Measurements from ENCODE around the gene FCHSD2.
"Not testable (repeated sequence)": the region's sequence is repeated elsewhere in the genome, so short reads cannot be mapped to it uniquely, and the experiment has no call there.

FCHSD2 gene

DNA sequence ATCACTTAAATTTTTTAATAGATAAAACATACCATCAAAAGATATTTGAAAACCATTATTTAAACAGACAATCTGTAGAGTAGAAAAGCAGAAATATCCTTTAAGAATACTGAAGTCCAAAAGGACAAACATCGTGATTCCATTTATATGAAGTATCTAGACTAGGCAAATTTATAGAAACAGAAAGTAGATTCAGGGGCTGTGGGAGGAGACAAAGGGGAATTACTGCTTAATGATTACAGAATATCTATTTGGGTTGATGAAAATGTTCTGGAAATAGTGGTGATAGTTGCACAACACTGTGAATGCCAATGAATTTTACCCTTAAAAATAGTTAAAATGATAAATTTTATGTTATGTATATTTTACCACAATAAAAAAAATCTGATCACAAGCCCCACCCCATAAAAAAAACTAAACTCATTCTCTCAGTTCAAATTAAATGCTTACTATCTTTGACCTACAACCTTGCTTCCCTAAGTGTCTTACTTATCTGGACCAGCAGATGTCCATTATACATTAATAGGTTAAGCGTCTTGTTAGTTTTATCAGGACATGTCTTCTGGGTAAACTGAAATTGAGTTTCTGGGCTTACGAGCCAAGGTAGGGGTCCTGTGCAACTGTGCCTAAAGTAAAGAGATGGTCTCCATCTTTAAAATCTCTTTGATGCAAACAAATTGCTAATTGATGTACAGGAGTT lies 86.3 kb downstream of the FCHSD2 start:
- no peak for DNase-seq

DNA sequence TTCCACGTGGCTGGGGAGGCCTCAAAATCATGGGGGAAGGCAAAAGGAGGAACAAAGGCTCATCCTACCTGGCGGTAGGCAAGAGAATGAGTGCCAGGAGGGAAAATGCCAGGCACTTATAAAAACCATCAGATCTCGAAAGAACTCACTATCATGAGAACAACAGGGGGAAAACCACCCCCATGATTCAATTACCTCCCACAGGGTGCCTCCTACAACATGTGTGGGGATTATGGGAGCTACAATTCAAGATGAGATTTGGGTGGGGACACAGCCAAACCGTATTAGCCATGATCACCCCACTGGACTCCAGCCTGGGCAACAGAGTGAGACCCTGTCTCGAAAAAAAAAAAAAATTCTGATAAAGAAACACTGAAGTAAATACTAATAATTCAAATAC lies 87.1 kb downstream of the FCHSD2 start:
- DNase-seq, result no peak

DNA sequence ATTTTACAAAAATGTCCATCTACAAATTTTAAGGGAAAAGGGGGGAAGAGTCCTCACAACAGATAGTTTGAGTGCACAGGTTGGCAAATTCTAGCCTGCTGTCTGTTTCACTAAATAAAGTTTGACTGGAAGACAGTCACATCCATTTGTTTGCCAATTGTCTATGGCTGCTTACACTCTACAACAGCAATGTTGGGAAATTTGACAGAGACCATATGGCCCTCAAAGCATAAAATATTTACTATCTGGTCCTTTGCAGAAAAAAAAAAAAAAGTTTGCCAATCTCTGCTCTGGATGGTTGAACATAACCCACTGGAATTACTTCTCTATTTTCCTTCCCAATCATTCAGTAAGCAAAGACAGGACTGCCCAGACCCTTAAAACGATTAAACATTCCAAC lies 88.2 kb downstream of the FCHSD2 start:
- DNase-seq, result no peak

DNA sequence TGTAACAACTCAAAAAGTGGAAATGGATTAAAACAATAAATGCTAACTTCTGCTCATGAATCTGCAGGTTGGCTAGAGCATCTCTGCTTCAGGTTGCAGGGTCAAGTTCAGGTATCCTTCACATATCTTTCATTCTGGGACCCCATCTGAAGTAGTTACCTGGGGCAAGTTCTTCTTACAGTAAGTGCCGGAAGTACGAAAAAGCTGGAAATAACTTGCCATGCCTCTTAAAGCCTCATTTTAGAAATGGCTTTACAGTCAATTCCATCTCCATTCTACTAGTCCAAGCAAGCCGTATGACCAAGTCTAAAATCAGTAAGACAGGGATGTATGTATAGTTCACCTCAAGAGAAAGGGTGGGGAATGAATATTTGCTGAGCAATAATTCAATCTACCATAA lies 93.7 kb downstream of the FCHSD2 start:
- no peak for DNase-seq

DNA sequence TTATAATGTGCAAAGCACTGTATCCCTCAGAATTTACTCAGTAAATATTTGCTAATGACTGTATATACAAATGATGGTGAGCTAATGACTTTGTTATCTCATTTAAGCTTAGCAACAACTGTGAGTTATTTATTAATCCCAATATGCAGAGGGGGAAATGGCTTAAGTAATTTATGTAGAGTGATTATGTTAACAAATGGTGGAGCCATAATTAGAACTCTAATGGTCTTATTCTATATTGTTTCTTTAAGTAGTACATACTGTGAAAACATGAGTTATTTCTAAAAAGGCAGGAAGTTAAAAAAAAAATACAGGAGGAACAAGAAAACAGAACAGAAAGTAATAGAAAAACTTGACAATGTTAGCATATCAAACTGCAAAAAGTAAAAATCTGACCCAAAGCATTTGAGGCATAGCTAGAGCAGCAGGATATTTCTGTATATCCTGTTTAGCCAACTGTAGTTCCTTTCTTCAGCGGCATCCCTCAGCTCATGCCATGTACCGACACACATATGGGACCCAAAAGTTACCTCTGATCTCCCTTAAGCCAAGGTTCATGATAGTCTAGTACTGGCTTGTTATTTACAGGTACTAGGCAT lies 94.2 kb downstream of the FCHSD2 start:
- DNase-seq, result peak in 1 of 2 donors; percentile 3

DNA sequence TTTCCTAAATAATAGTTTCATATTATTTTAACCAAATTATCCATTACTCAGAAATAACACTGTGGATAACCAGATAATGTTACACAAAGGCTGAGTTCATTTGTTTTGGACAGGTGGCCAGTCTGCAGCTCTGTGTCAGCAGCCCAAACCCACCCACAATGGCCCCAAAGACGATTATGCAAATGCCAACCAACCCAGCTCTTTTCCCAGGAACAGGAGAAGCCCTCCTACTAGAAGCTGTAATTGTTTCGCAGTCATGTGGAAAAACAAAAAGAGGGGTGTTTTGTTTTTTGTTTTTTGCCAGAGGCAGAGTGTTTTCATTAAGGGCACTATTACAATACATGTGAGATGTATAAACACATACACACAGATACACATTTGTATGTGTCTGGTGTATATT lies 102.1 kb downstream of the FCHSD2 start:
- no peak for DNase-seq

DNA sequence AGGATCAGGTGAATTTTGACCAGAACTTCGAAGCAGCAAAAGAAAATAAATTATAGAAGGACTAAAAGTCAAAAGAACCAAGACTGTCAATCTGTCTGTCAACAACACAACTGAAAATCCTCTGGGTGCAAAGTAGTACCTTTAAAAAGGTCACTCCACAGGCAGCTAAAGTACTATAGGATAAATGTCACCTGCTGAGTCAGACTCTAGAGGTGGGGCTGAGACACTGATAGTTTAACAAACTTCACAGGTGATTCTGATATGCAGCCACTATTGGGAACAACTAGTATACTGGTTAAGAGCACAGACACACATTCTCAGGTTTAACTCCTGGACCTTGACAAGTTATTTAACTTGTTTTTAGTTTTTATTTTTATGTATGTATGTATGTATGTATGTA lies 107.3 kb downstream of the FCHSD2 start:
- no peak for DNase-seq

DNA sequence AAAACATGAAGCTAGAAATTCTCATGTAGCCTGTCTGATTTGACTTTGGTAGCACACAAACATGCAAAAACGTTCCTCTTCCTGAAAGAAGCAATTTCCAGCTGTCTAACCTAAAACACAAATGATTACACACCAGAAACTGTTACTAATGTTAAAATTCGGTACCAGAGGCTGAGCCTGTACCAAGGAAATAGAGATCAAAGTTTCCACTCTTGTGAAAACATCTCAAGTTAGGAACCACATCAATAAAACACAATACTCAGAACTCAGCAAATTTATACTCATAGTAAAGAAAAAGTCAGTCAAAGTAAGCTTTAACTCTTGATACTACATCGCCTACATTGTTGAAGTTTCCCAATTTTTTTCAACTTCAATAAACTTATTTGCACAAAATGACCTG lies 107.8 kb downstream of the FCHSD2 start:
- DNase-seq, result peak in 1 of 2 donors; percentile 22

DNA sequence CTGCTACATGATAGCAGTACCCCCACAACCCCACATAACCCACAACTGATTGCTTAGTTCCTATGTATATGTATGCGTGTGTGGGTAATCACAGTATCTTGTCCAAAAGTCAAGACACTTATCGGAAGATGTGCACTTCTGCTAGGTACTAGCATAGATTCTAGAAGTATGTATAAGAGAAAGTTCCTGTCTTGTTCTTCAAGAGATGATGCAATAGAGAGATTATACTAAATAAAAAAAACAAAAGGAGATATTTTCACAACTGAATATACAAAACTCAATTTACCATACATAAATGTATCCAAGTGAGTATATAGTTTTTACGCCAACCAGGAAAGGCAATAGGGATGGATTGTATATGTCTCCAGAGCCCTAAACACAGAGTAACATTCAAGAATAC lies 112.0 kb downstream of the FCHSD2 start:
- no peak for DNase-seq

DNA sequence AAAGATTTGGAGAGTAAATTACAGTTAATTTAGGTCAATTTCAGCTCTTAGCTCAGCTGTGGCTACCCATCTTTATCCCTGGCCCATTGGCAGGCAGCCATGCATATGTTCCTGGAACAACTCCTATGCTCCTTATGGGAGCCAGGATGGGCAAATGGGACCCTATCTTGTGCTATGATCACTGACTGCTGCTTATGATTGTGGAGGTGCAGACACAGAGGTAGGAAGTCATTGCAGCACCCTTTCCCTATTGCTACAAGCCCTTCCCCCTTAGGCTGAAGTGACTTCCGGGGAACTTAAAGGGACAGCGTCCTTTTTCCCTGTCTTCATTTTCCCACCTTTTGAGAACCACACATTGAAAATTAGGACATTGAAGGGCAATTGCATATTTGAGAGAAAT lies 112.7 kb downstream of the FCHSD2 start:
- DNase-seq, result no peak

DNA sequence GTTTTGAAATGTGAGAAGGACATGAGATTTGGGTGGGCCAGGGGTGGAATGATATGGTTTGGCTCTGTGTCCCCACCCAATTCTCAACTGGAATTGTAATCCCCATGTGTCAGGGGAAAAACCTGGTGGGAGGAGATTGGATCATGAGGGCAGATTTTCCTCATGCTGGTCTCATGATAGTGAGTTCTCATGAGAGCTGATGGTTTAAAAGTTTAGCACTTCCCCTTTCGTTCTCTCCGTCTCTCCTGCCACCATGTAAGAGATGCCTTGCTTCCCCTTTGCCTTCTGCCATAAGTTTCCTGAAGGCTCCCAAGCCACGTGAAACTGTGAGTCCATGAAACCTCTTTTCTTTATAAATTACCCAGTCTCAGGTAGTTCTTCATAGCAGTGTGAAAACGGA lies 113.5 kb downstream of the FCHSD2 start:
- peak in 1 of 2 donors; percentile 21 for DNase-seq

DNA sequence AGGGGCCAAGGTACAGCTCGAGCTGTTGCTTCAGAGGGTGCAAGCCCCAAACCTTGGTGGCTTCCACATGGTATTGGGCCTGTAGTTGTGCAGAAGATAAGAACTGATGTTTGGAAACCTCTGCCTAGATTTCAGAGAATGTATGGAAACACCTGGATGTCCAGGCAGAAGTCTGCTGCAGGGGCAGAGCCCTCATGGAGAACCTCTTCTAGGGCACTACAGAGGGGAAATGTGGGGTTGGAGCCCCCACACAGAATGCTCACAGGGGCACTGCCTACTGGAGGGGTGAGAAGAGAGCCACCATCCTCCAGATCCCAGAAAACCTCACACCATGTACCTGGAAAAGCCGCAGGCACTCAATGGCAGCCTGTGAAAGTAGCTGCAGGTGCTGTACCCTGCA lies 114.3 kb downstream of the FCHSD2 start:
- not testable (repeated sequence) for DNase-seq

DNA sequence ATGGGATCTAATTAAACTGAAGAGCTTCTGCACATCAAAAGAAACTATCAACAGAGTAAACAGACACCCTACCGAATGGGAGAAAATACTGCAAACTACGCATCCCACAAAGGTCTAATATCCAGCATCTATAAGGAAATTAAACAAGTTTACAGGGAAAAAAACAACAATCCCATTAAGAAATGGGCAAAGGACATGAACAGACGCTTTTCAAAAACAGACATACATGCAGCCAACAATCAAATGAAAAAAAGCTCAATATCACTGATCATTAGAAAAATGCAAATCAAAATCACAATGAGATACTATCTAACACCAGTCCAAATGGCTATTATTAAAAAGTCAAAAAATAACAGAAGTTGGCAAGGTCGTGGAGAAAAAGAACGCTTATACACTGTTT lies 117.5 kb downstream of the FCHSD2 start:
- DNase-seq, result no peak

DNA sequence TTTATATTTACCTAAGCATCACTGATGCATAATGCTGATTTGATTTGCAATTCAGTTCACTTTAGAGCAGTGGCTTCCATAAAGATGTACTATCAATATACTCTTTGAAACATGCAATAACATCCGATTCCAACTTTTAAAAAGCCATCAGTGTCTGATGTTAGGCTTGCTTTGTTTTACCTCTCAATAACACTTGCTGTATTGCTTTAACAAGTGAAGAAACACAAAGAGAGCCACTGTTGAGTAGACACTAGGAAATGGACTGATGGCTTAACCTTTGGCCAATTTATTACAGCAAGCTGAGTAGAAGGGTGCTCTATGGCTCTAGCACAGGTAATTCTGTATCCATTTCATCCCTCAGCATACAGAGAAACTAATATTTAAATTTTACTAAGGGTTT lies 122.1 kb downstream of the FCHSD2 start:
- no peak for DNase-seq

DNA sequence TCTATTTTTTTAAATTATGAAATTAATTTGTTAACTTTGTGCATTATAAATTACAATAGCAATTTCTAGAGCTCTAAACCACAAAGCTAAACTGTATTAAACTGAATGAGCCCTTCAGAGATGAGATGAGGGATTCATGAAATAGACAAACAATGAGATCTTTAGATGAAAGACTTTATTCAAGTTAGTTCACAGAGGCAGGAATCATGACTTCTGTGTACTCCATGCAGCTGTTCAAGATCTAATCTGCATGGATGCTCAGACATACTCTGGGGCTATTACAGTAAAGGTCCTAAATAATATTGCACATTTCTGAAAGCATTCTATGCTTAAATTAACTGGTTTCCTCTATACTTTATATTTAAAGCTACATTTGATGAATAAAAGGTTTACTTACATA lies 122.7 kb downstream of the FCHSD2 start:
- no peak for DNase-seq

DNA sequence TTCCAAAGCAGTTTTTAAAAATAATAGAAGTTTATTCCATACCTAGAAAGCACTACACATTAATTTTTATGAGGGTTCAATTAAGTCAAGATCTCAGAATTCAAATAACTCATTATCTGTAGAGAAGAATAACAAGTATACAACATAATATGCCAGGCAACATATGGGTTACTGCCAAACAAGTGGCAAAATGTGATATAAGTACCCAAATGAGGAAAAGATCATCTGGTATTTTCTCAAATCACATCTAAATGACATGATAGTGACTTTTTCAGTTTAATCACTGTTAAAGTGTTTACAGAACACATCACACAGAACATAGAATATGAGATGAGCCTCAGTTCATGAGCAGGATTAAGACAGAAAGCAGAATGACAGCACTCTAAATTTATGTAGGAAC lies 123.3 kb downstream of the FCHSD2 start:
- DNase-seq, result no peak

DNA sequence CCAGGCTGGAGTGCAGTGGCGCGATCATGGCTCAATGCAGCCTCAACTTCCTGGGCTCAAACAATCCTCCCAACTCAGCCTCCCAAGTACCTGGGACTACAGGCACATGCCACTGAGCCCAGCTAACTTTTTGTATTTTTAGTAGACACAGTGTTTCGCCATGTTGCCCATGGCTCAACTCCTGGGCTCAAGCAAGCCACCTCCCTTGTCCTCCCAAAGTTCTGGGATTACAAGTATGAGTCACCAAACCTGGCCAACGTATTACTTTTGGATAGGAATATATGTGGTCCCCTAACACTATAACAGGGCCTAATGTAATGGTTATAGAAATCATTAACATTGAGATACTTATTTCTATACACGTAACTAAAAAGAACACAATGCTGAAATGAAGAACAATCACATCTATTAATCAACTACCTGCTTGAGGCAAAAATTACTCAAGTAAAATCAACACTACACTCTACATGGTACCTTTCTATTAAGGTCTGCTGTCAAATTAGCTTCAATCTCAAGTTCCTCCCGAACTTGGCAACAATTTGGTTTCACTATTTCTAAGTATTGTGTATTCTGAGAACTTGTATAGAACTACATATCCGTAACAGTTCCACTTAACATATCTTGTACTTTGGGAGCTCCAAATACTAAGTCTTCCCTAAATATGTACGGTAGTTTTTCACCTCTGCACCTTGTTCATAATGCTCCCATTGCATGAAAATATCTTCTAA lies 124.9 kb downstream of the FCHSD2 start:
- DNase-seq, result no peak

DNA sequence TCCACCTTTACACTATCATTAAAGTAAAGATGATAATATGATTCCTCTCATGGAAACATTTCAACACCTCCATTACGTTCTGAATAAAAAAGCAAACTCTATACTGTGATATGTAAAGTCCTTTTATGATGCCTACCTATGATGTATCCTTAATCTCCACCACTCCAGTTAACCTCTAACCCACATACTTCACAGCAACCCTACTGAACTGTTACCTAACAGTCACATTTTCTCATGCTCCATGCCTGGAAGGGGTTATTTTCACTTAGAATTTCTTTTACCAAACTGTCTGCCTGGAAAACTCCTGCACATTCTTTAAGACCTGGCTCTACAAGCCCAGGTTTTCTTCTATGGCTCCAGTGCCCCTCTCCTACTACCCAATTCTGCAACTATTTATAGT lies 129.1 kb downstream of the FCHSD2 start:
- no peak for DNase-seq

DNA sequence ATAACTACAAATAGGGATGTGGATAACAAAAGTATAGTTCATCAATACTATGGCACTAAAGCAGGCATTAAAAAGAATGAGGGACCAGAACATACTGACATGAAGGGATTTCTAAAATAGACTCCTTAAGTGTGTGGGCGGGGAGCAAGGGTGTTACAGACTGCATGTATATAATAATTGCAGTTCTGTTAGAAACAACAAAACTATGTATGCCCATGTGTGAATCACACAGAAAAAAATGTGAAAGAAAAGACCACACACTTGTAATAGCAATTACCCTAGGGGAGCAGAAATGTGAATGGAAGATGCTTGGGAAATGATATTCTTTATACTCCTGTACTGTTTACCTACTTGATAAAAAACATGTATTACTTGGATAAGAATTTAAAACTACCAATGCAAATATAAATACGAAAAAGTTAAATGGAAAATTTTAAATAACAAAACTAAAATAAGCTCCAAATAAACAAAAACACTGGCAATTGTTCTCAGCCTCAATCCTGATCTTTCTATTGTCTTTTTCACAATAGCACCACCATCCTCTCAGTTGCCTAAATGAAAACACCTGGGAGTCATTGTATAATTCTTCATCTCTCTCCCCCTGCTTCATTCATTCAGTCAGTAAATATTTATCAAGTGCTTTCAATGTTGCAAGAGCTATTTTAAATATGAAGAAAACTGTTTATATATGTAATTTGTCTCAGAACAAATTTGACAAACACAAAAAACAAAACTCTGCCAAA lies 129.8 kb downstream of the FCHSD2 start:
- no peak for DNase-seq

DNA sequence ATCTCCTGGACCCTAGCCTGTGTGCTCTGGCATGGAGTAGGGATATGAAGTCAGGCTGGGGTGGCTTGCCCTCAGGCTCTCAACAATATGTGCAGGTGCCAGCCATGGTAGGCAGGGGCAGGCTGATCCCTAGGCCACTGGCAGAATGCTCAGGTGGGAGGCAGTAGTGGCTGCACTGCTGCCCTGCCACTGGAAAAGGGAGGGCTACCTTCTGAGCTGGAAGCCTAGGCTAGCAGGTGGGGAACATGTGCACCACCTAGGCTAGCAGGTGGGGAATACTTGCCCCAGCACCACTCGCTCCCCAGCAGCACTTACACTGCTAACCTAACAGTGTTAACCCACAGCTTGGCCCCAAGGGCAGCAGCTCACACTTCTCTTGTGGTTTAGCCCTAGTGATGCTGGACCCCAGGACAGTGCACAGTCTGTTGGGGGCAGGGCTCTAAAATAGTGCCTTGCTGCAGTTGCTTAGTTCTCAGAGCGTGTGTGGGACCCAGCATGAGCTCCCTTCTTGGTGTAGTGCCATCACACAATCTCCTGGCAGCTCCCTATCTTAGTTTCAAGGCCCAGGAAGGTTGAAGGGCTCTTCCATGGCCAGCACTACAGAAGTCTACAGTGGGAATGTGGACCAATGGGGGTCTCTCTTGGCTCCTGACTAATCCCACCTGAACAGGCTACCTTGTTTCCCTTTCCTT lies 130.8 kb downstream of the FCHSD2 start:
- no peak for DNase-seq

DNA sequence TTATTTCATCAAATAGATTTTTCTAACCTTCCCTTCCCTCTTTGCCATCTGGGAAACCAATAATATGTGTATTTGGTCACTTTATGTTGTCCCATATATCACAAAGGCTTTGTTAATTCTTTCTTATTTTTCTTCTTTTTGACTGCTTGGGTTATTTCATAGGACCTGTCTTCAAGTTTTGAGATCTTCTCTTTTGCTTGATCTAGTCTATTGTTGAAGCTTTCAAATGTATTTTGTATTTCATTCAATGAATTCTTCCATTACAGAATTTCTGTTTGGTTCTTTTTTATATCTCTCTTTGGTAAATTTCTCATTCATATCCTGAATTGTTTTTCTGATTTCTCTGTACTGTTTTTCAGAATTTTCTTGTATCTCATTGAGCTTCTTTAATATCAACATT lies 132.1 kb downstream of the FCHSD2 start:
- no peak for DNase-seq

DNA sequence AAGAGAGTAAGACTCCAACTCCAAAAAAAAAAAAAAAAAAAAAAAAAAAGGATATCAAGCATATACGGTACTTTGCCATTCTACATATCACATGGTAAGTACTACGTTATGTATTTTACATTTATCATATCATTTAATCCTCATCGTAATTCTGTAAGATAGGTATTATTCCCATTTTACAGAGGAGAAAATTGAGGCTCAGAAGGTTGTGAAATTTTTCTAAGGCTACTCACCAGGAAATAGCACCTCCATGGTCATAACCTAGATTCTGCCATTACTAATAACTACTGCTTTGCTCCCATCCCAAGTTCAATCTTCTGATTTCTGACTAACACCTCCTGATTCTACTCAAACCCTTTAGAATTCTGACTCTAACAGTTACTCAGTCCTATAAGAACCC lies 138.0 kb downstream of the FCHSD2 start:
- DNase-seq, result no peak

DNA sequence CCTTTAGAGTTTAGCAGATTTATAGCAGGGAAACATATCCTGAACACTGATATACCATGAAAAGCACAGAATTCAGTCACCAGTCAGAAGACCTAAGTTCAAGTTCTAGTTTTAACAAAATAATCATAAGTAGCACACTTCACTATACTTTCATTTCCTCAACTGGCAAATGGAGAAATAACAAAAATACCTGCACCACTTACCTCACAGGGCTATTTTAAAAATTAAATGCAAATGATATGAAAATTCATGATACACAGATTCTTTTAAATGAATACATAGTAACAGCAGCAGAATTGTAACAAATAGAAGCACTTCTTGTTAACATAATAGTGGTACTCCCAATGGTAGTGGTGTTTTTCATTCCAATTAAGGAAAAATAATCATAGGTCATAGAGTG lies 139.0 kb downstream of the FCHSD2 start:
- no peak for DNase-seq
